ENCODE results near the gene INPP5K.

GRCh38 chr17:1504866-1505265, 11.5 kb downstream of the INPP5K start:
- TF ChIP-seq TAF1 (IDR thresholded peaks at IDR 0.05; ENCODE audit: low read depth, low read length) = no peak
- TF ChIP-seq POLR2A (IDR thresholded peaks at IDR 0.05; ENCODE audit: low read depth, low read length) = no peak
- no peak for TF ChIP-seq POLR2AphosphoS5 (IDR thresholded peaks at IDR 0.05; ENCODE audit: low read depth, low read length)
- TF ChIP-seq POU2F2 (IDR thresholded peaks at IDR 0.05; ENCODE audit: low read depth, low read length) = no peak
- TF ChIP-seq PAX5 (IDR thresholded peaks at IDR 0.05; ENCODE audit: insufficient read depth, low read length, severe bottlenecking) = no peak
- no peak for TF ChIP-seq SPI1 (IDR thresholded peaks at IDR 0.05; ENCODE audit: low read depth, low read length)

Data from GM12891 (cell line).